CD8-positive, alpha-beta memory T cell (primary cell): ENCODE results near the gene ZNF101. TPM values are rescaled to one million over a fixed set of nuclear protein-coding genes. Genes with fewer than 3 reads are reported as not detected.

Source experiments
- CTCF ChIA-PET: fragments of 350-600 bp; sonication (Branson Sonifier 250); formaldehyde crosslinking; loops from one replicate; lab custom pipeline; 2021; ENCODE audit warnings: antibody characterized with exemption; lab: Charles Lee
- POLR2A ChIA-PET: fragments of 350-600 bp; sonication (Branson Sonifier 250); formaldehyde crosslinking; loops from one replicate; lab custom pipeline; 2021; ENCODE audit warnings: antibody characterized with exemption; lab: Charles Lee
- DNase-seq, 5 donors: peaks; one replicate each; pipeline versions ENCODE4 v3.0.0 to v3.0.0-alpha.2; 2020 to 2022; ENCODE audit warnings: mixed read lengths in 1 of 5
- H3K27ac ChIP-seq: one replicate; pipeline ENCODE4 v1.7.0; 2013; ENCODE audit warnings: low read depth, mild to moderate bottlenecking, low read length, moderate library complexity
- H3K27me3 ChIP-seq: 2 replicates; pipeline ENCODE4 v1.7.0; 2013; ENCODE audit warnings: low read length, mild to moderate bottlenecking; ENCODE audit not compliant: insufficient read depth, poor library complexity, severe bottlenecking
- H3K36me3 ChIP-seq: 2 replicates; pipeline ENCODE4 v1.7.0; 2013; ENCODE audit warnings: mild to moderate bottlenecking, low read length, moderate library complexity; ENCODE audit not compliant: insufficient read depth
- H3K4me1 ChIP-seq: 2 replicates; pipeline ENCODE4 v1.7.0; 2013; ENCODE audit warnings: mild to moderate bottlenecking, low read length, moderate library complexity; ENCODE audit not compliant: insufficient read depth
- H3K4me3 ChIP-seq: 2 replicates; pipeline ENCODE4 v1.7.0; 2013; ENCODE audit warnings: mild to moderate bottlenecking, low read length
- H3K9me3 ChIP-seq: 2 replicates; pipeline ENCODE4 v1.7.0; 2013; ENCODE audit warnings: mild to moderate bottlenecking, low read length
- H3K27ac Mint-ChIP-seq, 8 donors: one replicate each; pipeline ENCODE4 v1.8.0; 2020 to 2021; ENCODE audit warnings: mixed read lengths in 8 of 8, mild to moderate bottlenecking in 6 of 8, inconsistent platforms in 3 of 8, moderate library complexity in 3 of 8
- H3K27me3 Mint-ChIP-seq, 2 donors: one replicate each; pipeline ENCODE4 v1.8.0; 2020 to 2021; ENCODE audit warnings: mixed read lengths in 2 of 2, mild to moderate bottlenecking in 1 of 2, moderate library complexity in 1 of 2
- H3K36me3 Mint-ChIP-seq, 3 donors: one replicate each; pipeline ENCODE4 v1.8.0; 2020 to 2021; ENCODE audit warnings: mixed read lengths in 3 of 3, inconsistent platforms in 1 of 3, mild to moderate bottlenecking in 1 of 3
- H3K4me1 Mint-ChIP-seq, 3 donors: one replicate each; pipeline ENCODE4 v1.8.0; 2020 to 2021; ENCODE audit warnings: mixed read lengths in 3 of 3, inconsistent platforms in 1 of 3, mild to moderate bottlenecking in 1 of 3
- H3K4me3 Mint-ChIP-seq, 7 donors: one replicate each; pipeline ENCODE4 v1.8.0; 2020 to 2021; ENCODE audit warnings: mixed read lengths in 7 of 7, mild to moderate bottlenecking in 6 of 7, moderate library complexity in 4 of 7, inconsistent platforms in 2 of 7
- H3K9me3 Mint-ChIP-seq, 5 donors: one replicate each; pipeline ENCODE4 v1.8.0; 2020 to 2022; ENCODE audit warnings: mixed read lengths in 5 of 5, mild to moderate bottlenecking in 3 of 5, moderate library complexity in 2 of 5, inconsistent platforms in 1 of 5
- polyA plus RNA-seq: library from polyadenylated mRNA; unstranded; fragments of 300-500 nt; fragmentation: Illumina TruSeq; gene quantifications from one replicate; pipeline ENCODE4 v1.2.3, GENCODE V29; 2021
- total RNA-seq, 2 experiments: library from RNA; stranded (reverse); gene quantifications; one replicate each; pipeline ENCODE4 v1.2.3, GENCODE V29; 2021

The ZNF101 gene
- 10 to 100 TPM; 73.6 to 74.0 TPM for total RNA-seq
- polyA plus RNA-seq = 103 TPM

GRCh38 chr19:19668230-19669012 lies at the start of gene ZNF101:
TSS of gene ZNF101 (plus strand) at chr19:19668839. CDS start at chr19:19668964, 125 bp downstream.
- H3K27me3 ChIP-seq = no peaks in the 10 kb centered on the region
- Mint-ChIP-seq H3K27ac (peak within 1 kb of the TSS; percentile 89 to 99 (median 95)), H3K36me3 (peaks cover 3 to 48% (median 32%) of the 10 kb centered on the region in 3 donors), H3K9me3 (peaks cover 0 to 28% (median 11%) of the 10 kb centered on the region in 5 donors), H3K4me1 (peaks cover 23 to 66% (median 46%) of the 10 kb centered on the region in 3 donors), H3K27me3 (no peaks in the 10 kb centered on the region), H3K4me3 (peak within 1 kb of the TSS; percentile 85 to 92 (median 89))
- DNase-seq = peak; percentile 92 to 97 (median 96)
- POLR2A ChIA-PET = interaction anchor here (0.7 to 3.7 kb wide), 26 partner anchors 10 to 897 kb away, joined by 3 to 35 read pairs (median 6); partner anchors contain the start of genes LPAR2, NDUFA13, TSSK6 and ZNF14
- H3K9me3 ChIP-seq = peaks cover 4% of the 10 kb centered on the region
- H3K36me3 ChIP-seq = peaks cover 23% of the 10 kb centered on the region
- H3K4me3 ChIP-seq = peak within 1 kb of the TSS; percentile 76
- peaks cover 43% of the 10 kb centered on the region for H3K4me1 ChIP-seq
- CTCF ChIA-PET = interaction anchor here (0.9 to 2.3 kb wide), 6 partner anchors 11 to 153 kb away, joined by 3 to 9 read pairs (median 4); partner anchors contain the start of gene ZNF506
- peak within 1 kb of the TSS; percentile 85 for H3K27ac ChIP-seq

DNA sequence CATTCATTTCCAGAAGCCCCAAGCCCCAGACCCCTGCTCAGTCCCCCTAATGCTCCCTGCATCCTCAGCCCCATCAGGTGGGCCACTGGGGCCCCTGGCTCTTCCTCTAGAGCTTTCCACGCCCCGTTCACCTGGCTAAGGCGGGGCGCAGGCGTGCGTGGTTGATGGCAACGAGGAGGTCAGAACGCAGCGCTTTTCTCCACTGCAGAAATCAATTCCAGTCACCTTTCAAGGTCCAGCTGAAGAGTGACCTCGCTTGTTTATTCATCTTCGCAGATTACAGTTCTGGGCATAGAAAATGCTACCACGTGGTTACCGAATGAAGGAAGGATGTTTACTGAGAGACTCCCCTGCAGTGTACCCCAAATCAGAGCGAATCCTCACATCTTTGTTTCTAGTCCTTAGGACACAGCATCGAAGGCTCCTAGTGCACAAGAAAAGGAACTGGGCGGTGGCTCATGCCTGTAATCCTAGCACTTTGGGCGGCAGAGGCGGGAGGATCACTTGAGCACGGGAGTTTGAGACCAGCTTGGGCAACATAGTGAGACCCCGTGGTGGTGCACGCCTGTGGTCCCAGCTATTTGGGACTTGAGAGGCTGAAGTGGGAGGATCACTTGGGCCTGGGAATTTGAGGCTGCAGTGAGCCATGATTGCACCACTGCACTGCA lies 49.3 kb upstream of the ZNF101 start:
- Histone ChIP-seq H3K27me3 (no peaks in the 10 kb centered on the region), H3K4me3 (peak overlapping the region; percentile 50), H3K4me1 (peaks cover 39% of the 10 kb centered on the region), H3K36me3 (peaks cover 7% of the 10 kb centered on the region), H3K9me3 (no peaks in the 10 kb centered on the region), H3K27ac (peak overlapping the region; percentile 67)
- ChIA-PET CTCF (interaction anchor here (1.0 to 2.0 kb wide), 3 partner anchors 9 to 87 kb away, joined by 3 to 7 read pairs (median 5); no protein-coding TSS in a partner anchor), POLR2A (interaction anchor here (0.6 to 1.0 kb wide), 2 partner anchors 21 to 249 kb away, joined by 3 to 6 read pairs; no protein-coding TSS in a partner anchor)
- Mint-ChIP-seq H3K27me3 (no peaks in the 10 kb centered on the region), H3K4me3 (peak overlapping the region; percentile 71 to 96 (median 93)), H3K36me3 (peaks cover 0 to 24% (median 5%) of the 10 kb centered on the region in 3 donors), H3K4me1 (peaks cover 36 to 60% (median 49%) of the 10 kb centered on the region in 3 donors), H3K27ac (peak overlapping the region; percentile 78 to 99 (median 97)), H3K9me3 (no peaks in the 10 kb centered on the region)
- no peak for DNase-seq

- H3K4me1 Mint-ChIP-seq = peaks cover 36 to 61% (median 53%) of the 10 kb centered on the region in 3 donors
- H3K27ac ChIP-seq = no peak overlapping the region
Measured at GRCh38 chr19:19619849-19620210, 48.8 kb upstream of the ZNF101 start.

GRCh38 chr19:19623383-19623782 lies 45.3 kb upstream of the ZNF101 start:
- Histone ChIP-seq H3K27me3 (no peaks in the 10 kb centered on the region), H3K27ac (no peak overlapping the region), H3K4me1 (peaks cover 24% of the 10 kb centered on the region), H3K9me3 (no peaks in the 10 kb centered on the region), H3K4me3 (no peak overlapping the region), H3K36me3 (peaks cover 7% of the 10 kb centered on the region)
- Mint-ChIP-seq H3K4me3 (peak overlapping the region in 1 of 7 donors; percentile 48), H3K4me1 (peaks cover 28 to 53% (median 42%) of the 10 kb centered on the region in 3 donors), H3K36me3 (peaks cover 0 to 34% (median 6%) of the 10 kb centered on the region in 3 donors), H3K27ac (peak overlapping the region in 4 of 8 donors; percentile 22 to 92 (median 67)), H3K27me3 (no peaks in the 10 kb centered on the region), H3K9me3 (no peaks in the 10 kb centered on the region)
- POLR2A ChIA-PET = no interaction called here
- no peak for DNase-seq
- CTCF ChIA-PET = no interaction called here

More at GRCh38 chr19:19619849-19620210, 48.8 kb upstream of the ZNF101 start:
- H3K9me3 ChIP-seq = no peaks in the 10 kb centered on the region
- H3K9me3 Mint-ChIP-seq = no peaks in the 10 kb centered on the region
- no peak overlapping the region for H3K4me3 Mint-ChIP-seq
- H3K27me3 ChIP-seq = no peaks in the 10 kb centered on the region
- ChIA-PET CTCF (interaction anchor here (2.0 kb wide), 1 partner anchor 9 kb away, joined by 7 read pairs; no protein-coding TSS in a partner anchor), POLR2A (interaction anchor here (0.6 to 1.0 kb wide), 2 partner anchors 22 to 248 kb away, joined by 3 to 6 read pairs; no protein-coding TSS in a partner anchor)
- peaks cover 36% of the 10 kb centered on the region for H3K4me1 ChIP-seq
- no peak for DNase-seq
- H3K27me3 Mint-ChIP-seq = no peaks in the 10 kb centered on the region
- peaks cover 7% of the 10 kb centered on the region for H3K36me3 ChIP-seq
- peak overlapping the region in 7 of 8 donors; percentile 47 to 80 (median 70) for H3K27ac Mint-ChIP-seq
- no peak overlapping the region for H3K4me3 ChIP-seq
- H3K36me3 Mint-ChIP-seq = peaks cover 0 to 27% (median 6%) of the 10 kb centered on the region in 3 donors

- no peak overlapping the region for H3K27ac ChIP-seq
- H3K4me3 ChIP-seq = no peak overlapping the region
- peak overlapping the region in 2 of 8 donors; percentile 63 to 67 for H3K27ac Mint-ChIP-seq
- peak overlapping the region in 1 of 7 donors; percentile 48 for H3K4me3 Mint-ChIP-seq
- no peak for DNase-seq
- H3K27me3 ChIP-seq = no peaks in the 10 kb centered on the region
- H3K27me3 Mint-ChIP-seq = no peaks in the 10 kb centered on the region
- H3K9me3 Mint-ChIP-seq = no peaks in the 10 kb centered on the region
- ChIA-PET CTCF (interaction anchor here (0.9 kb wide), 1 partner anchor 21 kb away, joined by 4 read pairs; no protein-coding TSS in a partner anchor), POLR2A (interaction anchor here (1.0 kb wide), 1 partner anchor 9 kb away, joined by 3 read pairs; no protein-coding TSS in a partner anchor)
- peaks cover 0 to 36% (median 6%) of the 10 kb centered on the region in 3 donors for H3K36me3 Mint-ChIP-seq
- peaks cover 7% of the 10 kb centered on the region for H3K36me3 ChIP-seq
- peaks cover 20% of the 10 kb centered on the region for H3K4me1 ChIP-seq
- no peaks in the 10 kb centered on the region for H3K9me3 ChIP-seq
- peaks cover 25 to 51% (median 37%) of the 10 kb centered on the region in 3 donors for H3K4me1 Mint-ChIP-seq
Measured at GRCh38 chr19:19624032-19624570, 44.5 kb upstream of the ZNF101 start.

- peaks cover 21 to 42% (median 32%) of the 10 kb centered on the region in 3 donors for H3K4me1 Mint-ChIP-seq
- Histone ChIP-seq H3K4me3 (peak overlapping the region; percentile 80), H3K9me3 (no peaks in the 10 kb centered on the region), H3K27me3 (no peaks in the 10 kb centered on the region), H3K36me3 (peaks cover 7% of the 10 kb centered on the region), H3K27ac (peak overlapping the region; percentile 61), H3K4me1 (peaks cover 17% of the 10 kb centered on the region)
- H3K9me3 Mint-ChIP-seq = no peaks in the 10 kb centered on the region
- CTCF ChIA-PET = interaction anchor here (1.0 kb wide), 2 partner anchors 72 to 95 kb away, joined by 5 to 6 read pairs; no protein-coding TSS in a partner anchor
- no peaks in the 10 kb centered on the region for H3K27me3 Mint-ChIP-seq
- H3K27ac Mint-ChIP-seq = peak overlapping the region; percentile 87 to 97 (median 96)
- H3K36me3 Mint-ChIP-seq = peaks cover 0 to 51% (median 6%) of the 10 kb centered on the region in 3 donors
- H3K4me3 Mint-ChIP-seq = peak overlapping the region; percentile 89 to 96 (median 94)
- no peak for DNase-seq
- POLR2A ChIA-PET = interaction anchor here (0.6 to 1.3 kb wide), 4 partner anchors 25 to 72 kb away, joined by 3 to 7 read pairs (median 4); partner anchors contain the start of gene ZNF101
Measured at GRCh38 chr19:19626516-19627472, 41.8 kb upstream of the ZNF101 start.
